GM19468 (cell line): ENCODE data around the gene DUSP11.
"Not testable (repeated sequence)": the region's sequence is repeated elsewhere in the genome, so short reads cannot be mapped to it uniquely, and the experiment has no call there.

Experiments
- ATAC-seq: cut with Tn5 transposase; IDR thresholded peaks from one replicate; pipeline ENCODE4 v1.9.1; 2021; ENCODE audit warnings: mild to moderate bottlenecking, moderate library complexity, moderate number of reproducible peaks; ENCODE audit not compliant: unreplicated experiment; ENCODE audit errors: extremely low read depth

Gene DUSP11

GRCh38 chr2:73726657-73727056 lies 53.2 kb downstream of the DUSP11 start:
- ATAC-seq: not testable (repeated sequence)

- no peak for ATAC-seq
These were observed 60.9 kb downstream of the DUSP11 start for GRCh38 chr2:73718851-73719621.

GRCh38 chr2:73718421-73718820 lies 61.5 kb downstream of the DUSP11 start:
- no peak for ATAC-seq

GRCh38 chr2:73717695-73718094 lies 62.2 kb downstream of the DUSP11 start:
- not testable (repeated sequence) for ATAC-seq

GRCh38 chr2:73717251-73717606 lies 62.7 kb downstream of the DUSP11 start:
- no peak for ATAC-seq

- ATAC-seq: no peak
These were observed 63.2 kb downstream of the DUSP11 start for GRCh38 chr2:73716543-73717250.

- ATAC-seq: no peak
These were observed 65.8 kb downstream of the DUSP11 start for GRCh38 chr2:73714091-73714490.
